LNCaP clone FGC (cell line): ENCODE results near the gene TCEA2.
A peak's percentile ranks its signal among the peaks of the same experiment; 100 is the strongest.

Experiments
- DNase-seq: peaks from one replicate; pipeline ENCODE4 v3.0.0-alpha.2; 2011; ENCODE audit warnings: low read depth
- H3K4me3 ChIP-seq: 2 replicates; pipeline ENCODE4 v1.5.1; 2011; ENCODE audit warnings: mild to moderate bottlenecking, low read depth, low read length, control low read depth
- CTCF ChIP-seq: IDR thresholded peaks from 2 replicates; pipeline ENCODE4 v1.5.1; 2012; ENCODE audit warnings: mild to moderate bottlenecking; ENCODE audit not compliant: control insufficient read depth, insufficient read depth; ENCODE audit errors: extremely low read depth

The TCEA2 gene

GRCh38 chr20:64036346-64037198 is 26.4 kb upstream of the TCEA2 start:
- DNase-seq, result no peak
- no peak overlapping the region for H3K4me3 ChIP-seq
- TF ChIP-seq CTCF, result no peak

GRCh38 chr20:64037199-64037497 is 25.9 kb upstream of the TCEA2 start:
- no peak for DNase-seq
- TF ChIP-seq CTCF, result no peak
- no peak overlapping the region for H3K4me3 ChIP-seq

GRCh38 chr20:64037498-64038213 is 25.3 kb upstream of the TCEA2 start:
- DNase-seq, result no peak
- no peak overlapping the region for H3K4me3 ChIP-seq
- no peak for TF ChIP-seq CTCF

GRCh38 chr20:64038224-64038564 is 24.8 kb upstream of the TCEA2 start:
- no peak for DNase-seq
- no peak overlapping the region for H3K4me3 ChIP-seq
- peak; percentile 17; the same call in 1 of the 2 replicates for TF ChIP-seq CTCF

DNA sequence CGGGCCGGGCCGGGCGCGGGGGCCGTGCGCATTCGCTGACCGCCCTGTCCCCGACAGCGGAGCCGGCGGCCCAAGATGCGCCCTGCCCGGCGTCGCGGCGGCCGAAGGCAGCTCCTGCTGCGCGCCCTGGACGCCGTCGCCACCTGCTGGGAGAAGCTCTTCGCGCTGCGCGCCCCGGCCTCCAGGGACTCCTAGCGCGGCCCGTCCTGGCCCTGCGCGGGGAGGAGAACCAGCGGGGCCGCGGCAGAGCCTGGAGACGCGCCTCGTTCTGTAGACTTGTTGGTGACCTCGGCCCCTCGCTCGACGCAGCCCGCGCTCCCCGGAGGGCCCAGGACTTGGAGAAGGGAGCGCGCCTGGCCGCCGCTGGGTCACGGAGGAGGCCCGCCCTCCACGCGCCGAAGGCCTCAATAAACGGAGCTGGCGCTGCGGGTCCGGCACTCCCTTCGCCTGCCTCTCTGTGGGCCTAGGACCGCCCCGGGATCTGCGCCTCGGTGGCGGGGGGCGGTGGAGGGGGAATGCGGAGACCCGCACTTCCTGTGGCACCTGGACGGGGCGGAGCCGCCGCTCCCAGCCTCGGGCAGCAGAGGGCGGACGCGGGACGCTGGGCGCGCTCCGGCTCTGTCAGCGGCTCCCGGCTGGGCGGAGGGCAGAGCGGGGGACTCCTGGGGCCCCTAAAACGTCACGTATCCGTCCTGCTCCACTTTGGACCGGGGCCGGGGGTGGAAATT is 24.3 kb upstream of the TCEA2 start:
- peak; percentile 80 for TF ChIP-seq CTCF
- DNase-seq, result peak; percentile 37
- peak overlapping the region; percentile 43 for H3K4me3 ChIP-seq

DNA sequence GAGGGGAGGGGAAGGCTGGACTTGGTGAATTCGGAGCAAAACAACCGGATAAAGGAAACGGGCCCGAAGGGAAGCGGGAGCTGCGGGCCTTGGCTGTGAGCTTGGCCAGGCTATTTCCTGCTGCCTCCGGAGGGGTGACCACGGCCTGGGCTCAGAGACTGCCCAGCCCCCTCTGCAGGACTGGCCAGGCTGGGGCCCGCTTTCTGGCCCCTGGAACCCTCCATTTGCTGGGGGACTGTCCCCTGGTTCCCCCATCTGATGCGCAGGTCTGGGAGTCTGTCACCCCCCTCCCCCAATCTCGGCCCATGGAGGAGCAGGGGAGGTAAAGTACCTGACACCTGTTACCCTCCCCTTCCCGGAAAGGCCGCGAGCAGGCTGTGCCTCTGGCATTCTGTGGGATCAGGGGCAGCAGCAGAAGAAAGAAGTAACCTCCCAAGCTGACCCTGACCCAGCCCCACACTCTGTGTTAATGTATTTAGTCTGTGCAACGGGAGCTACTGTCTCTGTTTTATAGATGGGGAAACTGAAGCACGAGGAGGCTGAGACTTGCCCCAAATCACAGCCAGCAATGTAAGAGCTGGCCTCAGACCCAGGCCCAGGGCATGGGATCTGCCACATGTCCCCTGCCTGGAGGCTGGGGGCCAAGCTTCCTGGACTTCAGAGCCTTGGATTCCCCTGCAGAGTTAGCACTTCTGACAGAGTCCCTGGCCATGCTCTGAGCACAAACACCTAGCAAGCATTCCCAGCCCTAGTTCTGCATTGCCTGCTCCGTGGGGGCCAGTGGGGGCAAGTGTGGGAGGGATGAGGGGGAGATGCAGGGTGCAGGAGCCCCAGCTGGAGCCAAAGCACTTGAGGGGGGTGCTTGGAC is 23.5 kb upstream of the TCEA2 start:
- H3K4me3 ChIP-seq, result peak overlapping the region; percentile 43
- no peak for TF ChIP-seq CTCF
- no peak for DNase-seq
